Kidney (tissue), 14 donors: ENCODE results near the gene TBC1D32. TPM values are rescaled to one million over a fixed set of nuclear protein-coding genes. Genes with fewer than 3 reads are reported as not detected.
"Not testable (repeated sequence)": the region's sequence is repeated elsewhere in the genome, so short reads cannot be mapped to it uniquely, and the experiment has no call there.

Experiments
- DNase-seq, 5 donors: peaks; one replicate each; pipeline ENCODE4 v3.0.0-alpha.2; 2013 to 2020
- FAIRE-seq: peaks from 2 replicates; lab custom pipeline; 2012; peaks lifted over from hg19 to GRCh38; lab: Jason Lieb, UNC
- H3K27ac ChIP-seq, 2 donors: one replicate each; pipeline ENCODE4 v1.7.0; 2013; ENCODE audit warnings: low read depth in 2 of 2, low read length in 2 of 2, inconsistent platforms in 1 of 2
- H3K27me3 ChIP-seq: one replicate; pipeline ENCODE4 v1.7.1; 2013; ENCODE audit warnings: low read length, inconsistent platforms; ENCODE audit not compliant: control insufficient read depth, insufficient read depth
- H3K36me3 ChIP-seq, 3 donors: one replicate each; pipeline versions ENCODE4 v1.7.0 to v1.7.1; 2013; ENCODE audit warnings: low read length in 3 of 3, control low read depth in 1 of 3, inconsistent platforms in 1 of 3; ENCODE audit not compliant: insufficient read depth in 3 of 3, control insufficient read depth in 2 of 3
- H3K4me1 ChIP-seq, 3 donors: one replicate each; pipeline versions ENCODE4 v1.7.0 to v1.7.1; 2013; ENCODE audit warnings: low read length in 3 of 3, inconsistent platforms in 1 of 3, low read depth in 1 of 3; ENCODE audit not compliant: control insufficient read depth in 2 of 3, insufficient read depth in 2 of 3
- H3K4me3 ChIP-seq, 3 donors: one replicate each; pipeline versions ENCODE4 v1.7.0 to v1.8.1; 2013; ENCODE audit warnings: low read length in 3 of 3, control low read depth in 1 of 3, inconsistent platforms in 1 of 3
- H3K9ac ChIP-seq, 3 donors: one replicate each; pipeline versions ENCODE4 v1.7.0 to v1.7.1; 2013; ENCODE audit warnings: low read length in 3 of 3, control low read depth in 1 of 3, inconsistent platforms in 1 of 3
- H3K9me3 ChIP-seq, 3 donors: one replicate each; pipeline versions ENCODE4 v1.7.0 to v1.7.1; 2013; ENCODE audit warnings: low read length in 3 of 3, control low read depth in 1 of 3, inconsistent platforms in 1 of 3; ENCODE audit not compliant: control insufficient read depth in 2 of 3, insufficient read depth in 1 of 3
- intact Hi-C: fragments of 100-400 bp; cut with DNase I; formaldehyde crosslinking; loops from one replicate; pipeline ENCODE4 v1.11.1; 2022
- polyA plus RNA-seq: library from polyadenylated mRNA; stranded (reverse); fragments of 350-450 nt; fragmentation: Illumina TruSeq; extraction: RNeasy Lipid Tissue Mini Kit (QIAGEN cat#74804); gene quantifications from one replicate; pipeline ENCODE4 v1.2.3, GENCODE V29; 2014; ENCODE audit warnings: low read depth, low replicate concordance; ENCODE audit not compliant: insufficient read depth
- total RNA-seq: library from RNA; stranded (reverse); fragmentation: NEBNext Ultra II Directional; extraction: Animal tissue kit (Norgen Biotek cat#: 25700); gene quantifications from one replicate; pipeline ENCODE4 v1.2.1, GENCODE V29; 2021
- TF ChIP-seq, protein P1 (sequence below): IDR thresholded peaks from 3 replicates; pipeline ENCODE4 v1.5.1; 2012; ENCODE audit warnings: mild to moderate bottlenecking, moderate library complexity, borderline replicate concordance; ENCODE audit not compliant: insufficient read depth; ENCODE audit errors: extremely low read depth
- donor health status: control.
- donor health status: control.
- donor health status: control.
- donor health status: control.
- donor health status: control.
- donor health status: DM: yes; HTN: yes; CAD: no.
- donor health status: Normal renal cell carcinoma (clear cell type).

TBC1D32 gene
- total and polyA plus RNA-seq, 2 donors from 2014 or later, result 1.9 to 12.4 TPM

- no peaks in the 10 kb centered on the region for H3K4me1 ChIP-seq
- TF ChIP-seq, protein P1, sequence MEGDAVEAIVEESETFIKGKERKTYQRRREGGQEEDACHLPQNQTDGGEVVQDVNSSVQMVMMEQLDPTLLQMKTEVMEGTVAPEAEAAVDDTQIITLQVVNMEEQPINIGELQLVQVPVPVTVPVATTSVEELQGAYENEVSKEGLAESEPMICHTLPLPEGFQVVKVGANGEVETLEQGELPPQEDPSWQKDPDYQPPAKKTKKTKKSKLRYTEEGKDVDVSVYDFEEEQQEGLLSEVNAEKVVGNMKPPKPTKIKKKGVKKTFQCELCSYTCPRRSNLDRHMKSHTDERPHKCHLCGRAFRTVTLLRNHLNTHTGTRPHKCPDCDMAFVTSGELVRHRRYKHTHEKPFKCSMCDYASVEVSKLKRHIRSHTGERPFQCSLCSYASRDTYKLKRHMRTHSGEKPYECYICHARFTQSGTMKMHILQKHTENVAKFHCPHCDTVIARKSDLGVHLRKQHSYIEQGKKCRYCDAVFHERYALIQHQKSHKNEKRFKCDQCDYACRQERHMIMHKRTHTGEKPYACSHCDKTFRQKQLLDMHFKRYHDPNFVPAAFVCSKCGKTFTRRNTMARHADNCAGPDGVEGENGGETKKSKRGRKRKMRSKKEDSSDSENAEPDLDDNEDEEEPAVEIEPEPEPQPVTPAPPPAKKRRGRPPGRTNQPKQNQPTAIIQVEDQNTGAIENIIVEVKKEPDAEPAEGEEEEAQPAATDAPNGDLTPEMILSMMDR, result no peak
- no peak overlapping the region for H3K27ac ChIP-seq
- intact Hi-C loops, result no loop called here
- FAIRE-seq, result no peak
- no peaks in the 10 kb centered on the region for H3K27me3 ChIP-seq
- H3K9ac ChIP-seq, result no peak overlapping the region
- no peaks in the 10 kb centered on the region for H3K36me3 ChIP-seq
- no peaks in the 10 kb centered on the region for H3K9me3 ChIP-seq
- no peak for DNase-seq
- no peak overlapping the region for H3K4me3 ChIP-seq
Observed at GRCh38 chr6:121076119-121076518, 258.2 kb downstream of the TBC1D32 start.

- intact Hi-C loops, H3K4me1 ChIP-seq, H3K4me3 ChIP-seq, H3K27me3 ChIP-seq, DNase-seq, H3K27ac ChIP-seq, H3K36me3 ChIP-seq, FAIRE-seq, H3K9me3 ChIP-seq, H3K9ac ChIP-seq: not testable (repeated sequence)
Observed at GRCh38 chr6:121068749-121069148, 265.5 kb downstream of the TBC1D32 start.

DNA sequence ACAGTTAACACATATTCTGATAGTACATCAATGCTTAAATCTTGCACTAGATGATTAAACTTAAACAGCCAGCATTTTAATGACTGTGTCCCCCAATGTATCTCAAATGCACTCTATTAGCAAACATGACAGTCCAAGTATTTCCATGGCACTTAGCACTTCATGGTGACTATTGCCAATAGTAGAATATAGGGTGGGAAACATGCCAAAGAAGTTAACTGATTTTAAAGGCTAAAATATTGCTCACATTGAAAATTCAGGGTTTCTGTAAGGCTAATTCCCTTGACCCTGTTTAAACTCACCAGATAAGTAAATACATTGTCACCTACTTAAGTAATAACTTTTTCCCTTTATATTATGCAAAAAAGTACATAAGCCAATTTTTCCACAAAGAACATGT lies 266.9 kb downstream of the TBC1D32 start:
- FAIRE-seq, result no peak
- TF ChIP-seq, protein P1, result no peak
- intact Hi-C loops, result no loop called here

GRCh38 chr6:121064345-121064744 lies 269.9 kb downstream of the TBC1D32 start:
- Histone ChIP-seq H3K9me3 (no peaks in the 10 kb centered on the region), H3K27ac (no peak overlapping the region), H3K36me3 (no peaks in the 10 kb centered on the region), H3K27me3 (no peaks in the 10 kb centered on the region), H3K4me3 (no peak overlapping the region), H3K9ac (no peak overlapping the region), H3K4me1 (no peaks in the 10 kb centered on the region)
- DNase-seq (no peak), FAIRE-seq (no peak)
- intact Hi-C loops, result no loop called here
- TF ChIP-seq, protein P1, result no peak

More for the DNA sequence above, 266.9 kb downstream of the TBC1D32 start:
- Histone ChIP-seq H3K27me3 (no peaks in the 10 kb centered on the region), H3K4me3 (no peak overlapping the region), H3K4me1 (no peaks in the 10 kb centered on the region), H3K9me3 (no peaks in the 10 kb centered on the region), H3K27ac (no peak overlapping the region), H3K9ac (no peak overlapping the region), H3K36me3 (no peaks in the 10 kb centered on the region)
- no peak for DNase-seq
